Renal cortex interstitium (tissue), 11 donors: ENCODE measurements around the gene RASGRP3. TPM values are rescaled to one million over a fixed set of nuclear protein-coding genes. Genes with fewer than 3 reads are reported as not detected.

Experiments used
- DNase-seq, 11 donors: peaks; one replicate each; pipeline ENCODE4 v3.0.0-alpha.2; 2013; ENCODE audit warnings: low read depth in 9 of 11, low spot score in 4 of 11; ENCODE audit errors: extremely low read depth in 1 of 11
- polyA plus RNA-seq, 3 donors: library from polyadenylated mRNA; unstranded; fragments of 120-200 nt; gene quantifications; one replicate each; pipeline ENCODE4 v1.2.1, GENCODE V29; 2013; ENCODE audit not compliant: insufficient read length in 3 of 3

RASGRP3 gene
- polyA plus RNA-seq, 3 donors: 17.6 to 26.5 (median 17.8) TPM

GRCh38 chr2:33509908-33510585, 33.6 kb downstream of the RASGRP3 start:
- no peak for DNase-seq

DNA sequence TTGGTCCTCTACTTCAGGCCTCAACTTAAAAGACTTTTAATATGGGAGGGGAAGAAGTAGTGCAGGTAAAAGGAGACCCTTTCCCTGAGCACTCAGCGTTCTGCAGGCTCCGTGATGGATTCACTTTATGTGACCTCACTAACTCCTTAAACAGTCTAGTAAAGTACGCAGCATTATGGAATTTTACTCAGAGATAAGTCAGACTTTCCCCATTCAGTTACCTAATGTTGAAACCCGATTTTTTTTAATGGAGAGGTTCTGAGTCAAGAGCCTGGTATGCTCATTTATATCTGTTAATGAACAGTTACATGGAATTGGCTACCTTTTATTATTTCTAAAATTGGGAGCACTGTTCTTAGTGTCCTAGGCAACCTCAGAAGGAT, 34.1 kb downstream of the RASGRP3 start:
- DNase-seq: no peak

GRCh38 chr2:33511141-33511540, 34.7 kb downstream of the RASGRP3 start:
- no peak for DNase-seq

DNA sequence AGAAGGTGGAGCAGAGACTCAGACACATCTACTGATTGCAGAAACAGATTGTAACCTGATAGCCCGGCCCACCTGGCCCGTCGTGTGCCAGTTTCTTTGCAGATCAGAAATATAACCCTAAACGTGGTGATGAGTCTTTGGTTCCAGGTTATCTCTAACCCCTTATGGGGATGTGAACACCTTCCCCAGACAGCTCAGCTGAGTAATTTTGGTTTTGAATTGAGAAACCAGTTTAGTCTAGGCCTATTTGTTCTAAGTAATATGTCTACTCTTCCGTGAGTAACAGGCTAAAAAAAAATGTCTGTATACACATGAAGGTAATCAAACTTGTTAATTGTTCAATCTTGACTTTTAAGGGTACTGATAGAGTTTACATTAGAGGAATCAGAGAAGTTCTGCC, 35.7 kb downstream of the RASGRP3 start:
- no peak for DNase-seq

- no peak for DNase-seq
Measured at GRCh38 chr2:33513480-33513879, 37.0 kb downstream of the RASGRP3 start.

DNA sequence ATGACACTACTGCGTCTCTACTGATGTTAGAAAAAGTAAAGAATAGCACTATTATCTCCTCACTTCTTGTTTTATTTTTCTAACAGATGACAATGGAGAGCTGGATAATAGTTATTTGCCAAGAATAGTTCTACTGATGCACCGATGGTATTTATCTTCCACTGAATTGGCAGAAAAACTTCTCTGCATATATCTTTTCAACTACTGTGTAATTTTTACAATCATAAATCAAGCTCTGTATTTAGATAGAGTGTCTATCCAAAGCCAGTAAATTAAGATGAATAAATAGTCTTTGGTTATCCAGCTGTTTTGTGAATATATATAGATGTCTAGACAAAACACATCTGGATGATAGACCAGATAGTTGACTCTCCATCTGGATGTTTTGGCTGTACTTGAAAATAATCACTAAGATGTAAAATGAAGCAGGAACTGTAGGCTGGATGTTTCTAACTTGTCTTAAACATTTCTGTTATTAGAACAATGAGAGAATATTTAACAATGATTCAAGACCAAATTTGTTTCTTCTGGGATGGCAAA, 40.1 kb downstream of the RASGRP3 start:
- DNase-seq: peak in 1 of 11 donors; percentile 19

DNA sequence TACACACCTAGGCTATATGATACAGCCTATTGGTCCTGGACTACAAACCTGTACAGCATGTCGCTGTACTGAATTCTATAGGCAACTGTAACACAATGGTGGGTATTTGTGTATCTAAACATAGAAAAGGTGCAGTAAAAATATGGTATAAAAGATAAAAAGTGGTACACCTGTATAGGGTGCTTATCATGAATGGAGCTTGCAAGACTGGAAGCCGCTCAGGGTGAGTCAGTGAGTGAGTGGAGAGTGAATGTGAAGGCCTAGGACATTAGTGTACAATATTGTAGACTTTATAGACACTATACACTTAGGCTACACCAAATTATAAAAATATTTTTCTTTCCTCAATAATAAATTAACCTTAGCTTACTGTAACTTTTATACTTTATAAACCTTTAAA, 41.8 kb downstream of the RASGRP3 start:
- no peak for DNase-seq

DNA sequence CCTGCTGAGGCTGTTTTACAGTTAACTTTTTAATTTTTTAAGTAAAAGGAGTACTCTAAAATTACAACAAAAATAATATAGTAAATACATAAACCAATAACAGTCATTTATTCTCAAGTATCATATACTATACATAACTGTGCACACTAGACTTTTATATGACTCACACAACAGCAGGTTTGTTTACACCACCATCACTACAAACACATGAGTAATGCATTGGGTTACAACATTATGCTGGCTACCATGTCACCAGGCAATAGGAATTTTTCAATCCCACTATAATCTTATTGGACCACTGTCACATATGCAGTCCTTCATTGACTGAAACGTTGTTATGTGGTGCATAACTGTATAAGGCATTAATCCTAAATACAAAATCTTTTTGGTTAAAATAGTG, 42.5 kb downstream of the RASGRP3 start:
- DNase-seq: no peak

- DNase-seq: peak; percentile 41 to 75 (median 48)
Measured at GRCh38 chr2:33521791-33522281, 45.4 kb downstream of the RASGRP3 start.

- DNase-seq: no peak
Measured at GRCh38 chr2:33522576-33522975, 46.1 kb downstream of the RASGRP3 start.

DNA sequence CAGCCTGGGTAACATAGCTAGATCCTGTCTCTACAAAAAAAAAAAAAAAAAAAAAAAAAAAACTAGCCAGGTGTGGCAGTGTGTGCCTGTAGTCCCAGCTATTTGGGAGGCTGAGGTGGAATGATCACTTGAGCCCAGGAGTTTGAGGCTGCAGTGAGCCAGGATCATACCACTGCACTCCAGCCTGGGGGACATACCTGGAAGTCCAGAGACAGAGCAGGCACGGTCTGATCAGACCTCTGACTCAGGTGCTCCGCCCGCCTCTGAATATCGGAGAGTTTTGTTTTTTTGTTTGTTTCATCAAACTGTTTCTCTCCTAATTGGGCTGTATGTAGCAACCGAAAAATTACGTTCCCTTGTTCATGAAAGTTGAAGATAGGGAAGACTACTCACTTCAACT, 49.2 kb downstream of the RASGRP3 start:
- DNase-seq: no peak

DNA sequence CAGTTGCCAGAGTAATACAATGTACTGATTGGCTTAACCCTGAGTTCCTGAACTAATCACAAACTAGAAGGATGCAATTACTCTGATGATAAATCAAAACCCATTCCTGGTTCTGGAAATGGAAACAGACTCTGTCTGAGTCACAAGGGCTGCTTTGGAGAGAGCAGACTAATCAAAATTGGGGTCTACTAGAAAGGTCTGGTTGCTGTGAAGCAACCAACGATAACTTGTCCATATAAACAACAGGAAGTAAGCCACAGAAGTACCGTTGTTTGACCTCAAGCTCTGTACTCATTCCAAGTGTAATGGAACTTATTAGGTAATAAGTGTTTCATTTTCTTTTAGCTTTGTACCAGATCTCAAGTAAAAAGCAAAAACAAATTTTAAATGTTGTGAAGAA, 49.7 kb downstream of the RASGRP3 start:
- no peak for DNase-seq

GRCh38 chr2:33526921-33527320, 50.5 kb downstream of the RASGRP3 start:
- no peak for DNase-seq

- DNase-seq: no peak
Measured at GRCh38 chr2:33528441-33528950, 52.0 kb downstream of the RASGRP3 start.

- no peak for DNase-seq
Measured at GRCh38 chr2:33529771-33530481, 53.5 kb downstream of the RASGRP3 start.

- DNase-seq: no peak
Measured at GRCh38 chr2:33530690-33531548, 54.5 kb downstream of the RASGRP3 start.

DNA sequence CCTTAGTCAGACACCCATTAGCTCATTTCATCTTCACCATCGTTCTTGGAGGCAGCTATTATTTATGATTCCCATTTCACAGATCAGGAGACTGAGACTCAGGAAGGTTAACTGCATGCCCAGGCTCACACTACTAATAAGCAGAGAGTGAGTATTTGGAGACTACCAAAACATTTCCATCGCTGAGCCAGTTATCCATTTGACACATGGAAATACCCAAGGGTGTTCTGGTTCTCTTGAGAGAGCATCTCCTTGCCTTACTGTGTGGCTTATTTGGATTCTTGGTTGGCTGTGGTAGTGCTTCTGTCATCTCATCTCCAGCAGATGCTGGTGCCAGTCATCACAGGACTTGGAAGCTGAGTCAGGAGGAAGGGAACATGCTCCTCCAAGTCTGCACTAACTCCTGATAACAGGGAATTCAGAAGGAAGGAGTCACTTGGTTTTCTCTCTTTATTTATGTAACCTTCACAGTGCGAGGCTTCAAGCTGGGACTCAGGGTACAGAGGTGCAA, 55.2 kb downstream of the RASGRP3 start:
- no peak for DNase-seq

DNA sequence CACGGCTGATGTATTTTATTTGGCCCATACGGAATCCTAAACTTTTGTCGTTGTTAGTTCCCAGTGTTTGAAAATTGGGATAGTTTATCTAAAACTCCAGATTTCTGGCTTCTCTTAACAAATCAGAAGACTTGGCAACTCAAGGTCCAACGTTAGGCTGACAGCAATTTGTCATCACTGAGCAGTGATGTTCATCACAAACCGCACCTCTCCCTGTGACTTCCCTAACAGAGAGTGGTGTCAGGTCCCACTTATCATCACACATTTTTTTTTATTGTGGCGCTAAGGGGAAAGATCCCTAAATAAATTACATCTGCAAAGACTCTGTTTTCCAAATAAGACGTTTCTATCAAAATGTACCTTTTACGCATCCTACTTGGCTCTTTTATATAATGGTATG, 55.7 kb downstream of the RASGRP3 start:
- DNase-seq: no peak

- DNase-seq: no peak
Measured at GRCh38 chr2:33532966-33533365, 56.5 kb downstream of the RASGRP3 start.
